ENCODE measurements around the gene MYT1. TPM values are rescaled to one million over a fixed set of nuclear protein-coding genes. Genes with fewer than 3 reads are reported as not detected.

MYT1 gene
- total RNA-seq, 2 donors from 2014 or later: 2.4 to 4.5 TPM

DNA sequence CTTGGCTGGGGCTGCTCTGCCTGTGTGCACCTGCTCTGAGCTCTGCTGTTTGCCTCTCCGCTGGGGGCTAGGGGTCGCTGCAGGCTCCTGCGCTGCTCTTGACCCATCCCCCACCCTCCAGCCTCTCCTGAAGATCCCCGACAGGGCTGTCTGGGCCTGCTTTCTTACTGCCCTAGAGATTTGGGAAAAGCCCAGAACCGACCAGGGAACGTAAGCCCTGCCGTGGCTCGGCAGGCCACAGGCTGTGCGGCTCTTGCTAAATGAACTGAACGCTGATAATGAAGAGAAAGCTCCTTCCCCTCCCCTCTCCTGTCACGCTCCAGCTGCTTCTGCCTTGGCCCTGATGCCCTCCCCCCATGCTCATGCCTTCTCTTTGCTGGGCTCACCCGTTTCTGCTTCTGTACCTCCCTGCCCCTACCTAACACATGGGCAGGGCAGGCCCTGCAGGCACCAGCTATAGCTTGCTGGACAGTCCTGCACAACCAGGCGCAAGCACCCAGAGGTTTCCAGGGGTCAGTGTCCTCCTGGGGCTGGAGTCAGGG is 59.3 kb downstream of the MYT1 start:
- Mint-ChIP-seq H3K4me3 (peak overlapping the region; percentile 6), H3K9me3 (no peaks in the 10 kb centered on the region), H3K36me3 (ENCODE audit: low read depth) (peaks cover 7% of the 10 kb centered on the region), H3K27me3 (ENCODE audit: insufficient read depth) (peaks cover 7% of the 10 kb centered on the region), H3K4me1 (peaks cover 23% of the 10 kb centered on the region), H3K27ac (peak overlapping the region; percentile 85)
- peak overlapping the region; percentile 19 for H3K27ac ChIP-seq (ENCODE audit: low read depth, low read length)
- H3K9ac ChIP-seq (ENCODE audit: extremely low read depth, low read length, poor library complexity, severe bottlenecking): no peak overlapping the region
- DNase-seq: peak; percentile 94
- no peaks in the 10 kb centered on the region for H3K27me3 ChIP-seq (ENCODE audit: control insufficient read depth, insufficient read depth, low read length, poor library complexity, severe bottlenecking)
- H3K4me1 ChIP-seq (ENCODE audit: control insufficient read depth, insufficient read depth, low read length): peaks cover 17% of the 10 kb centered on the region
- H3K4me3 ChIP-seq (ENCODE audit: low read length): no peak overlapping the region
- no peaks in the 10 kb centered on the region for H3K36me3 ChIP-seq (ENCODE audit: control insufficient read depth, insufficient read depth, low read length)
- peak; percentile 91 for TF ChIP-seq CTCF (conservative IDR thresholded peaks at IDR 0.05)
- WGBS, 2 experiments (ENCODE audit: insufficient coverage in 1 of 2, insufficient read length in 1 of 2): 26 to 28% methylated on average over 5 to 13 of the region's 13 CpGs
- H3K9me3 ChIP-seq (ENCODE audit: control insufficient read depth, low read length): no peaks in the 10 kb centered on the region

- H3K27ac Mint-ChIP-seq: no peak overlapping the region
- Histone ChIP-seq H3K27me3 (ENCODE audit: control insufficient read depth, insufficient read depth, low read length, poor library complexity, severe bottlenecking) (no peaks in the 10 kb centered on the region), H3K4me1 (ENCODE audit: control insufficient read depth, insufficient read depth, low read length) (peaks cover 17% of the 10 kb centered on the region), H3K36me3 (ENCODE audit: control insufficient read depth, insufficient read depth, low read length) (no peaks in the 10 kb centered on the region), H3K9me3 (ENCODE audit: control insufficient read depth, low read length) (no peaks in the 10 kb centered on the region), H3K27ac (ENCODE audit: low read depth, low read length) (peak overlapping the region; percentile 64), H3K9ac (ENCODE audit: extremely low read depth, low read length, poor library complexity, severe bottlenecking) (no peak overlapping the region), H3K4me3 (ENCODE audit: low read length) (no peak overlapping the region)
- WGBS, 2 experiments (ENCODE audit: insufficient coverage in 1 of 2, insufficient read length in 1 of 2): 87 to 90% methylated on average over 7 to 10 of the region's 10 CpGs
- no peaks in the 10 kb centered on the region for H3K27me3 Mint-ChIP-seq (ENCODE audit: insufficient read depth)
- H3K4me1 Mint-ChIP-seq: peaks cover 23% of the 10 kb centered on the region
- H3K4me3 Mint-ChIP-seq: no peak overlapping the region
- peaks cover 7% of the 10 kb centered on the region for H3K36me3 Mint-ChIP-seq (ENCODE audit: low read depth)
- no peak for TF ChIP-seq CTCF (conservative IDR thresholded peaks at IDR 0.05)
- DNase-seq: no peak
- no peaks in the 10 kb centered on the region for H3K9me3 Mint-ChIP-seq
Measured at GRCh38 chr20:64224351-64225170, 60.3 kb downstream of the MYT1 start.

GRCh38 chr20:64225171-64225595 is 60.9 kb downstream of the MYT1 start:
- H3K4me1 Mint-ChIP-seq: peaks cover 23% of the 10 kb centered on the region
- Histone ChIP-seq H3K4me1 (ENCODE audit: control insufficient read depth, insufficient read depth, low read length) (peaks cover 17% of the 10 kb centered on the region), H3K27ac (ENCODE audit: low read depth, low read length) (no peak overlapping the region), H3K9me3 (ENCODE audit: control insufficient read depth, low read length) (no peaks in the 10 kb centered on the region), H3K36me3 (ENCODE audit: control insufficient read depth, insufficient read depth, low read length) (no peaks in the 10 kb centered on the region), H3K9ac (ENCODE audit: extremely low read depth, low read length, poor library complexity, severe bottlenecking) (no peak overlapping the region), H3K4me3 (ENCODE audit: low read length) (no peak overlapping the region), H3K27me3 (ENCODE audit: control insufficient read depth, insufficient read depth, low read length, poor library complexity, severe bottlenecking) (no peaks in the 10 kb centered on the region)
- no peak overlapping the region for H3K4me3 Mint-ChIP-seq
- no peak for TF ChIP-seq CTCF (conservative IDR thresholded peaks at IDR 0.05)
- no peak overlapping the region for H3K27ac Mint-ChIP-seq
- DNase-seq: no peak
- no peaks in the 10 kb centered on the region for H3K9me3 Mint-ChIP-seq
- no peaks in the 10 kb centered on the region for H3K27me3 Mint-ChIP-seq (ENCODE audit: insufficient read depth)
- 87 to 88% methylated on average over 9 to 14 of the region's 14 CpGs for WGBS, 2 experiments (ENCODE audit: insufficient coverage in 1 of 2, insufficient read length in 1 of 2)
- peaks cover 7% of the 10 kb centered on the region for H3K36me3 Mint-ChIP-seq (ENCODE audit: low read depth)

All from endodermal cell (in vitro differentiated cells).